Subcutaneous abdominal adipose tissue (tissue), 5 donors: ENCODE measurements around the gene CLCA4.

Source experiments
- H3K27ac ChIP-seq: one replicate; pipeline ENCODE4 v1.7.0; 2013; ENCODE audit warnings: low read depth, mild to moderate bottlenecking, inconsistent platforms, low read length, moderate library complexity
- H3K27me3 ChIP-seq, 5 donors: one replicate each; pipeline ENCODE4 v1.7.0; 2013; ENCODE audit warnings: low read length in 5 of 5, inconsistent platforms in 1 of 5; ENCODE audit not compliant: control insufficient read depth in 5 of 5, insufficient read depth in 4 of 5
- H3K36me3 ChIP-seq, 5 donors: one replicate each; pipeline ENCODE4 v1.7.0; 2013; ENCODE audit warnings: low read length in 5 of 5; ENCODE audit not compliant: control insufficient read depth in 5 of 5, insufficient read depth in 5 of 5
- H3K4me1 ChIP-seq, 5 donors: one replicate each; pipeline ENCODE4 v1.7.0; 2013; ENCODE audit warnings: low read length in 5 of 5, mild to moderate bottlenecking in 3 of 5, moderate library complexity in 1 of 5; ENCODE audit not compliant: control insufficient read depth in 5 of 5, insufficient read depth in 5 of 5
- H3K4me3 ChIP-seq, 5 donors: one replicate each; pipeline ENCODE4 v1.7.0; 2013; ENCODE audit warnings: low read length in 5 of 5, low read depth in 1 of 5
- H3K9ac ChIP-seq, 5 donors: one replicate each; pipeline ENCODE4 v1.7.0; 2013; ENCODE audit warnings: low read length in 5 of 5, mild to moderate bottlenecking in 4 of 5, moderate library complexity in 3 of 5
- H3K9me3 ChIP-seq, 5 donors: one replicate each; pipeline ENCODE4 v1.7.0; 2013; ENCODE audit warnings: low read length in 5 of 5; ENCODE audit not compliant: control insufficient read depth in 5 of 5
- donor health status: healthy.
- donor health status: healthy.
- donor health status: healthy.
- donor health status: healthy.
- donor health status: healthy.

Gene CLCA4

DNA sequence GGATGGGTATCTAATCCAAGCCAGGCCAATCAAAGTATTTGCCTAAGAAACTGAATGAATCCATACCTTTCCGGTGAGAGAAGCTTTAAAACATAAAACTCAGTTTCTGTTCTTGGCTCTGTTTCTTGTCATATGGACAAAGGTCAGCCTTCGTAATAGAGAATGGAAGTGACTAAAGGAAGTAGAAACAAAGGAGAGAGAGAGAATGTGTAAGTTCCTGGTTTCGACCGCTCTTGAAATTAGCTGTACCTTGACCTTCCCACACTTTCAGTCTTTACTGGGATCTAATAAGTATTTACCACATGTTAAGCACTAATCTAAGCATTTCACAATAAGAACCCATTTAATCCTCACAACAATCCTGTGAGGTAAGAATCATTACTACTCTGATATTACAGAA lies 19.6 kb upstream of the CLCA4 start:
- Histone ChIP-seq H3K27ac (no peak overlapping the region), H3K9ac (no peak overlapping the region), H3K4me1 (no peaks in the 10 kb centered on the region), H3K36me3 (no peaks in the 10 kb centered on the region), H3K4me3 (no peak overlapping the region), H3K9me3 (no peaks in the 10 kb centered on the region), H3K27me3 (no peaks in the 10 kb centered on the region)

DNA sequence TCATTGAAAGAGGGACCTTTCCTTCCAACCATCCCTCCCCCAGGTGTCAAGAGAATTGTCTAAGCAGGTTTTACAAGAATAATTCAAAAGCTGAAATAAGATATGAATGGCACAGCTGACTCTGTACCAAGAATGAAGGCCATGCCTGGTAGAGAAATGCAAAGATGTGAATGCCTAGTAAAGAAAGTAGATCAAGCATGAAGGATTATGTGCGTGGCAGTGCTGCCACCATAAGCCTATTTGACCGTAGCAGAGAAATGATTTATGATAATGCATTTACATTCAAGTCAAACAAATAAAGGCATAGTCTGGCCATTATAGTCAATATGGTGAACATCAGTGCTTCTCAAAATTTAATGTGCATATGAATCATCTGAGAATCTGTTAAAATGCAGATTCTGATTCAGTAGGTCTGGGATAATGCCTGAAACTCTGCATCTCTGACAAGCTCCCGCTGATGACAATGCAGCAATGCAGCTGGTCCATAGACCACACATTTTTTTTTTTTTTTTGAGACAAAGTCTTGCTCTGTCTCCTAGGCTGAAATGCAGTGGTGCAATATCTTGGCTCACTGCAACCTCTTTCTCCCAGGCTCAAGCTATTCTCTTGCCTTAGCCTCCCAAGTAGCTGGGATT lies 16.6 kb upstream of the CLCA4 start:
- Histone ChIP-seq H3K9ac (no peak overlapping the region), H3K4me1 (no peaks in the 10 kb centered on the region), H3K27me3 (no peaks in the 10 kb centered on the region), H3K9me3 (no peaks in the 10 kb centered on the region), H3K36me3 (no peaks in the 10 kb centered on the region), H3K27ac (no peak overlapping the region), H3K4me3 (no peak overlapping the region)

DNA sequence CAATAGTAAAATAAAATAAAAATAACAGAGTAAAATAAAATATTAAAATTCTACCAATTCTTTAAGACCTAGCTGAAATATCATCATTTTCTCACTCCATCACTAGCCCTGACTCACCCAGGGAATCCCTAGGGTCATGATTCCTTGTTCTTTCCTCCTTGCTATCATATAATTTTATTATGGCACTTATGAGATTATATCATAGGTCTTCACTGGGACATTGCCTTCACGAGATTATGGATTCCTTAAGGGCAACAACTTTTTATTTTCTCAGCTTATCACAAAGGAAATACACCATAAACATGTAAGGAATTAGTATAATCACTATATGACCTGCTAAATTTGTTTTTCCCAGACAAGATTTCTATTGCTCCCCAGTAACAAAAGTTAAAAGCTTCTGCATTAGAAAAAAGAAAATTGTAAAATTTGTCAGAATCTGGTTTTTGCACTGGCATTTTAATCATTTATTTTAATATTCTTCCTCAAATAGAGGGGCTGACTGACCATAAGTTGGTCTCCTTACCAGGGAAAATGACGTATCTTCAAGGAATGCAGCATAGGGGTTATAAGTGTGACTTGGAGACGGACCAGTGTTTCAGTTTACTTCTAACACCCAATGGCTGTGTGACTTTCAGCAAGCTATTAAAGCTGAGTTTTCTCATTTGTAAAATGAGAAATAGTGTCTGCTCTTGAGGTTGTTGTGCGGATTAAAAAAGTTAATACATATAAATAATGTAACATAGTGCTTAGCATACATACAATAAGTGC lies 8.8 kb upstream of the CLCA4 start:
- Histone ChIP-seq H3K27ac (no peak overlapping the region), H3K36me3 (no peaks in the 10 kb centered on the region), H3K27me3 (peaks cover 0 to 4% (median 0%) of the 10 kb centered on the region in 5 donors), H3K4me1 (no peaks in the 10 kb centered on the region), H3K9me3 (no peaks in the 10 kb centered on the region), H3K4me3 (no peak overlapping the region), H3K9ac (no peak overlapping the region)

DNA sequence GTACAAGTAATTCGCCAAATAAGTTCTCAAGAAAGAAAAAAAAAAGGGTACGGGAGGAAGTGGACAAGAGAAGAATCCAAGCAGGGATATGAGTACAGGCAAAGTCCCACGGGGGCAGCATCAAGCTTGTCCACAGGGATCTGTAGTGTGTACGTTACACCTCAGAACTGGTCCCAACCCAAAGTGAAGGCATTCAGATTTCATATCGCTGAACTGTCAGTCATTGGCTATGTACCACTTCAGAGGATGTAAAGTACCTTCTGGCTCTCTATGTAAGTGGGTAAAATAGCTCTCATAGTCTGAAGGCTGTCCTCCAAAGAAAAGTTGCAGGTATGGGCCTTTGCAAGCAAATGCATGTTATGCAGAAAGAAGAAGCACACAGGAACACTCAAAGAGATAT lies 8.1 kb upstream of the CLCA4 start:
- no peaks in the 10 kb centered on the region for H3K9me3 ChIP-seq
- H3K4me1 ChIP-seq = no peaks in the 10 kb centered on the region
- H3K36me3 ChIP-seq = no peaks in the 10 kb centered on the region
- no peak overlapping the region for H3K9ac ChIP-seq
- no peak overlapping the region for H3K4me3 ChIP-seq
- no peak overlapping the region for H3K27ac ChIP-seq
- H3K27me3 ChIP-seq = peaks cover 0 to 4% (median 0%) of the 10 kb centered on the region in 5 donors

DNA sequence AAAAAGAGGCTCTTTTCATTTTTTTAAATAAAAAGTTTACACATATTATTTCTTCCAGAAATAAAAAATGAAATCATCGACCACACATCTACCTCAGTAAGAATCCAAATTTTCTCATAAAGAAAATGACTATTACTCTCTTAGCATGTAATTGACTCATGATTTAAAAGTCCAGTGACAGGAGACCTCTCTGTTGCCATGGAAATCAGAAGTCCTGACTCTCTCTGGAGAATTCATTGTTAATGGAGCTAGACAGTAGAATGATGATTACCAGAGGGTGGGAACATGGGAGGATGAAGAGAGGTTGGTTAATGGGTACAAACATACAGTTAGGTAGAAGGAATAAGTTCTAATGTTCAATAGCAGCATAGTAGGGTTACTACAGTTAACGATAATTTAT lies 5.0 kb upstream of the CLCA4 start:
- Histone ChIP-seq H3K9me3 (no peaks in the 10 kb centered on the region), H3K9ac (no peak overlapping the region), H3K27ac (no peak overlapping the region), H3K36me3 (no peaks in the 10 kb centered on the region), H3K4me3 (no peak overlapping the region), H3K4me1 (no peaks in the 10 kb centered on the region), H3K27me3 (peaks cover 0 to 4% (median 0%) of the 10 kb centered on the region in 5 donors)

DNA sequence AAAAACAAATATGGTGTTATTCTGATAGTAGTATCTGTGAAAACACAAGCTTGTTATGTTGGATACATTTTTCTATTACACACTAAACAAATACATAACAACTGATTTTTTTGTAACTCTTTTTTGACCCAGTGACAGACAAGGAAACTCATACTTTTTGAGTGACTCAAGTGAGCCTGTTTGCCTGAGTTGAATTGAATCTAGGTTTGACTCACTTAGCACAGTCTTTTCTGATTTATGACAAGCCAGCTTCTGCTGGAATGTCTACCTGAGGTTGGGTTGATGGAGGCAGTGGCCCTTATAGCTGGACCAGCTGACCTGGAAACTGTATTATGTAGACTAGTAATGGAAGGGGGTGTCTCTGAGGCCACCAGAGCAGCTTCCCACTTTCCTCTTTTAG lies 4.2 kb upstream of the CLCA4 start:
- no peaks in the 10 kb centered on the region for H3K9me3 ChIP-seq
- H3K4me3 ChIP-seq = no peak overlapping the region
- no peak overlapping the region for H3K9ac ChIP-seq
- H3K27ac ChIP-seq = no peak overlapping the region
- H3K27me3 ChIP-seq = peaks cover 0 to 4% (median 0%) of the 10 kb centered on the region in 5 donors
- H3K4me1 ChIP-seq = no peaks in the 10 kb centered on the region
- H3K36me3 ChIP-seq = no peaks in the 10 kb centered on the region

DNA sequence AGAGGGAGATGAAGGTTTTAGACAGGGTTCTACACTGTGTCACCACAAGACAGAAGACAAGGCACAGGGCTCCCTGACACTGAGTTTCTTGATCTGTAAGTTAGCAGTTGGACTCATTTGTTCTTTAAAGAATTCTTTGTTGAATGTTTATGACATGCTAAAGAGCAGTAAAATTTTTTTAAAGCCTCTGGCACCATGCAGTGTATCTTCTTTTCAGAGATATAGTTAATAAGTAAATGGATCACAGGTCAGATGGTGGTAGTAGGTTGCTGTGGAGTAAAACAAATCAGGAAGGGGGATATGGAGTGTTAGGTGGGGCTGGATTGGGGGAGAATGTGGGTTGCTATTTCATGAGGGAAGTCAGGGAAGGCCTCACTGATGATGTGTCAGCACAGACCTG lies 2.0 kb downstream of the CLCA4 start:
- H3K36me3 ChIP-seq = no peaks in the 10 kb centered on the region
- no peak overlapping the region for H3K4me3 ChIP-seq

DNA sequence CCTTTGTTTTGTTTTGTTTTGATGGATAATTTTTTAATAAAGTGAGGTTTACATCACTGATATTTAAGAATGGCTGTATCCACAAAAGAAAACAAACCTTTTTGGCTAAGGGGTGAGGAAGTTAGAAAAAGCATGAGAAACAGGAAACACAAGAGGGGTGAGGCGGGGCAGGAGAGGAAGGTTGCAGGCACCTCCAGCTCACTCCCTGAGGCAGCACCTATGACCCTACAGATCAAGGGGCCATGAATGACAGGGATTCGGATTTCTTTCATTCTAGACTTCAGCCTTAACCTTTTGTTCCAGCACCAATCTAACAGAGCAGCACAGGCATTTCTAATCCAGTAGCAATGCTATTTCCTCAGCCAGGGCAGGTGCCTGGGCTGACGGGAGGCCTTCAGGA lies 4.4 kb downstream of the CLCA4 start:
- H3K9me3 ChIP-seq = peaks cover 0 to 5% (median 3%) of the 10 kb centered on the region in 5 donors
- no peak overlapping the region for H3K9ac ChIP-seq
- no peaks in the 10 kb centered on the region for H3K27me3 ChIP-seq
- H3K27ac ChIP-seq = no peak overlapping the region
- no peaks in the 10 kb centered on the region for H3K4me1 ChIP-seq
- no peak overlapping the region for H3K4me3 ChIP-seq
- H3K36me3 ChIP-seq = no peaks in the 10 kb centered on the region

More for the DNA sequence above, 2.0 kb downstream of the CLCA4 start:
- no peaks in the 10 kb centered on the region for H3K4me1 ChIP-seq
- H3K9me3 ChIP-seq = peaks cover 0 to 5% (median 3%) of the 10 kb centered on the region in 5 donors
- no peaks in the 10 kb centered on the region for H3K27me3 ChIP-seq
- H3K9ac ChIP-seq = no peak overlapping the region
- H3K27ac ChIP-seq = no peak overlapping the region

DNA sequence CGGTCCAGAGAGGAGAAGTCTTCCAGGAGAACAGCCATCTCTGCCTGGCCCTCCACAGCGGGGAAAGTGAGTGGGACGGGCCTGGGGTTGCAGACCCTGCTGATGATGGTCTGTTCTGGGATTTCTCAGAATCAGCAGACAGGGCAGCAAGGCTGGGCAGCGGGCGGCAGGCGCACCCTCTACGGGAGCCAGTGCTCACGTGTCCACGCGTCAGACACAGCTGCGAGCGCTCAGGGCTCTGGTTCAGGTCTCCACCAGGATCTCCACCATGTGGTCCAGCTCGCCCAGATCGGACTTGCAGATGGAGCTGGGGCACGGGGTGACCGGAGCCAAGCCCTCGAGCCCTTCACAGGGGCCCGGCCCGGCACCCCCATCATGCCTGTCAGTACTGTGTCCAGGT lies 5.5 kb downstream of the CLCA4 start:
- no peak overlapping the region for H3K4me3 ChIP-seq
- no peaks in the 10 kb centered on the region for H3K4me1 ChIP-seq
- H3K9ac ChIP-seq = no peak overlapping the region
- no peak overlapping the region for H3K27ac ChIP-seq
- no peaks in the 10 kb centered on the region for H3K36me3 ChIP-seq
- H3K27me3 ChIP-seq = no peaks in the 10 kb centered on the region
- peaks cover 0 to 5% (median 3%) of the 10 kb centered on the region in 5 donors for H3K9me3 ChIP-seq

DNA sequence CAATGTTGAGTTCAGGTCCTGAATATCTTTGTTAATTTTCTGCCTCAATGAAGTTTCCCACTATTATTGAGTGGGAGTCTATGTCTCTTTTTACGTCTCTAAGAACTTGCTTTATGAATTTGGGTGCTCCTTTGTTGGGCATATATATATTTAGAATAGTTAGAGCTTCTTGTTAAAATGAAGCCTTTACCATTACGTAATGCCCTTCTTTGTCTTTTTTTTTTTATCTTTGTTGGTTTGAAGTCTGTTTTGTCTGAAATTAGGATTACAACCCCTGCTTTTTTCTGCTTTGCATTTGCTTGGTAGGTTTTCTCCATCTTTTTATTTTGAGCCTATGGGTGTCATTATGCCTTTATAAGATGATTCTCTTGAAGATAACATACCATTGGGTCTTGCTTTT lies 10.9 kb downstream of the CLCA4 start:
- H3K9me3 ChIP-seq = peaks cover 0 to 5% (median 4%) of the 10 kb centered on the region in 5 donors

More for the DNA sequence above, 10.9 kb downstream of the CLCA4 start:
- Histone ChIP-seq H3K27me3 (no peaks in the 10 kb centered on the region), H3K27ac (no peak overlapping the region), H3K36me3 (no peaks in the 10 kb centered on the region), H3K4me1 (no peaks in the 10 kb centered on the region), H3K9ac (no peak overlapping the region), H3K4me3 (no peak overlapping the region)
